ENCODE data around the gene IFNA7.
"Not testable (repeated sequence)": the region's sequence is repeated elsewhere in the genome, so short reads cannot be mapped to it uniquely, and the experiment has no call there.

The IFNA7 gene

GRCh38 chr9:21202105-21202504 lies at the start of gene IFNA7:
Gene IFNA7 (minus strand): TSS chr9:21202205. CDS start chr9:21202165, 40 bp downstream.
- DNase-seq = not testable (repeated sequence)

GRCh38 chr9:21251638-21252037 lies 49.6 kb upstream of the IFNA7 start:
- DNase-seq = no peak

- no peak for DNase-seq
Observed at GRCh38 chr9:21251190-21251589, 49.2 kb upstream of the IFNA7 start.

- peak in 2 of 3 donors; percentile 55 to 66 for DNase-seq
Observed at GRCh38 chr9:21244836-21245235, 42.8 kb upstream of the IFNA7 start.

- peak; percentile 35 to 67 (median 66) for DNase-seq
Observed at GRCh38 chr9:21239911-21240310, 37.9 kb upstream of the IFNA7 start, which contains the start of gene IFNA14. Gene IFNA14 (minus strand): TSS chr9:21240005. CDS start chr9:21239935, 70 bp downstream.

GRCh38 chr9:21236360-21236714 lies 34.3 kb upstream of the IFNA7 start:
- DNase-seq = not testable (repeated sequence)

- peak; percentile 72 to 87 (median 81) for DNase-seq
Observed at GRCh38 chr9:21235468-21236359, 33.7 kb upstream of the IFNA7 start.

- DNase-seq = no peak
Observed at GRCh38 chr9:21234153-21234687, 32.2 kb upstream of the IFNA7 start.

GRCh38 chr9:21233258-21233657 lies 31.3 kb upstream of the IFNA7 start:
- DNase-seq = no peak

- DNase-seq = peak in 1 of 3 donors; percentile 0
Observed at GRCh38 chr9:21228122-21228521, 26.1 kb upstream of the IFNA7 start, which contains the start of gene IFNA17. Gene IFNA17 (minus strand): TSS chr9:21228222. CDS start chr9:21228173, 49 bp downstream.

- DNase-seq = not testable (repeated sequence)
Observed at GRCh38 chr9:21217211-21217610, 15.2 kb upstream of the IFNA7 start, which contains the start of gene IFNA16. Gene IFNA16 (minus strand): TSS chr9:21217311. CDS start chr9:21217305, 6 bp downstream.

- peak; percentile 39 to 61 (median 54) for DNase-seq
Observed at GRCh38 chr9:21213411-21214326, 11.7 kb upstream of the IFNA7 start.

GRCh38 chr9:21212160-21212559 lies 10.2 kb upstream of the IFNA7 start:
- not testable (repeated sequence) for DNase-seq

- not testable (repeated sequence) for DNase-seq
Observed at GRCh38 chr9:21210782-21211181, 8.8 kb upstream of the IFNA7 start.

- no peak for DNase-seq
Observed at GRCh38 chr9:21210311-21210710, 8.3 kb upstream of the IFNA7 start.

GRCh38 chr9:21207043-21207442 lies 5.0 kb upstream of the IFNA7 start, which contains the start of gene IFNA10:
Gene IFNA10 (minus strand): TSS chr9:21207143. CDS start chr9:21207097, 46 bp downstream.
- DNase-seq = not testable (repeated sequence)

GRCh38 chr9:21205204-21205603 lies 3.2 kb upstream of the IFNA7 start:
- DNase-seq = no peak

GRCh38 chr9:21194867-21195776 lies 6.9 kb downstream of the IFNA7 start:
- DNase-seq = peak; percentile 51 to 71 (median 68)

- not testable (repeated sequence) for DNase-seq
Observed at GRCh38 chr9:21187487-21187886, 14.5 kb downstream of the IFNA7 start, which contains the start of gene IFNA4. Gene IFNA4 (minus strand): TSS chr9:21187587. CDS start chr9:21187531, 56 bp downstream.

- peak; percentile 61 to 73 (median 68) for DNase-seq
Observed at GRCh38 chr9:21182810-21183736, 18.9 kb downstream of the IFNA7 start.

All from suppressor macrophage treated with lipopolysaccharide for 1 hour (primary cell).